K562 (cell line): ENCODE results near the gene GPX7. TPM values are rescaled to one million over a fixed set of nuclear protein-coding genes. Genes with fewer than 3 reads are reported as not detected.

Experiments used
- DDX20 ChIP-seq: fragments of 450-650 bp; IDR thresholded peaks from 2 replicates; pipeline ENCODE4 v1.6.1; 2016; ENCODE audit warnings: missing genetic modification characterization, low read depth, mild to moderate bottlenecking, missing compliant biosample characterization, moderate library complexity
- MYNN ChIP-seq, 2 experiments: sonication (generic); formaldehyde crosslinking in 1 of 2; IDR thresholded peaks; 2 replicates each; pipeline versions ENCODE4 v1.5.0 to v1.6.1; 2016 to 2020; ENCODE audit warnings: antibody characterized with exemption in 1 of 2, missing genetic modification reagents in 1 of 2
- NCOA2 ChIP-seq, 2 experiments: fragments of 450-650 bp; IDR thresholded peaks; 2 replicates each; pipeline ENCODE4 v1.6.1; 2018; ENCODE audit warnings: mild to moderate bottlenecking in 2 of 2, moderate library complexity in 1 of 2; ENCODE audit not compliant: partially characterized antibody in 2 of 2
- PHB ChIP-seq: fragments of 250-450 bp; sonication (Bioruptor Pico); IDR thresholded peaks from 2 replicates; pipeline ENCODE4 v1.5.0; 2021
- POU5F1 ChIP-seq: fragments of 150-350 bp; IDR thresholded peaks from 2 replicates; pipeline ENCODE4 v1.6.1; 2014; ENCODE audit warnings: borderline replicate concordance, low read length, low read depth, mild to moderate bottlenecking; ENCODE audit not compliant: partially characterized antibody
- REST ChIP-seq, 2 experiments: fragments of 450-650 bp; formaldehyde crosslinking in 1 of 2; IDR thresholded peaks; 2 replicates each; pipeline versions ENCODE4 v1.4.0 to v1.6.1; 2014 to 2020; ENCODE audit warnings: mild to moderate bottlenecking in 2 of 2, borderline replicate concordance in 1 of 2, low read depth in 1 of 2
- SMARCE1 ChIP-seq: fragments of 450-650 bp; IDR thresholded peaks from 2 replicates; pipeline ENCODE4 v1.7.1; 2016; ENCODE audit warnings: mild to moderate bottlenecking
- TAF1 ChIP-seq: IDR thresholded peaks from 2 replicates; pipeline ENCODE4 v1.6.1; 2011; ENCODE audit warnings: mild to moderate bottlenecking, low read length, moderate library complexity; ENCODE audit not compliant: insufficient read depth, control insufficient read depth, severe bottlenecking; ENCODE audit errors: extremely low read depth
- TAF7 ChIP-seq: fragments of 450-650 bp; IDR thresholded peaks from 2 replicates; pipeline ENCODE4 v1.6.1; 2016; ENCODE audit warnings: missing genetic modification characterization, missing compliant biosample characterization
- polyA plus RNA-seq, 8 experiments: library from polyadenylated mRNA; depleted of rRNA in 4 of 8; stranded (reverse) in 5 of 8; unstranded in 3 of 8; fragments of >200 nt; fragmentation: Nextera tagmentation in 2 of 8; fragmentation: Illumina TruSeq in 1 of 8; extraction: Ambion mirVana in 2 of 8; extraction: Trizol in 1 of 8; gene quantifications; 2 replicates each; pipeline versions ENCODE4 v1.2.1 to v1.2.3, GENCODE V29; 2011 to 2014; ENCODE audit warnings: inconsistent platforms in 1 of 8, missing spikeins in 1 of 8
- total RNA-seq, 7 experiments: library from RNA; depleted of rRNA in 6 of 7; stranded (reverse); fragments of >200 nt in 6 of 7; fragmentation: Illumina TruSeq in 2 of 7; extraction: Trizol in 2 of 7; gene quantifications; 2 replicates each; pipeline versions ENCODE4 v1.2.1 to v1.2.3, GENCODE V29; 2011 to 2021; ENCODE audit warnings: low replicate concordance in 1 of 7
- TF ChIP-seq, protein P1 (sequence below): sonication (generic); formaldehyde crosslinking; IDR thresholded peaks from 2 replicates; pipeline ENCODE4 v1.8.1; 2023; ENCODE audit warnings: missing genetic modification reagents, mild to moderate bottlenecking, borderline replicate concordance

Gene GPX7
- total and polyA plus RNA-seq, 9 of the 15 experiments (the other 6 are each of a cell fraction or from before 2014, with no cell fraction given): 0.08 TPM; not detected in 8

- peak; percentile 36; the same call in 1 of the 2 replicates for TF ChIP-seq REST (IDR thresholded peaks at IDR 0.05; ENCODE audit: borderline replicate concordance)
- TF ChIP-seq REST (CRISPR knock-in tag; IDR thresholded peaks at IDR 0.05; ENCODE audit: low read depth): peak; percentile 70; the same call in 1 of the 2 replicates
- no peak for TF ChIP-seq TAF1
- TF ChIP-seq, protein P1, sequence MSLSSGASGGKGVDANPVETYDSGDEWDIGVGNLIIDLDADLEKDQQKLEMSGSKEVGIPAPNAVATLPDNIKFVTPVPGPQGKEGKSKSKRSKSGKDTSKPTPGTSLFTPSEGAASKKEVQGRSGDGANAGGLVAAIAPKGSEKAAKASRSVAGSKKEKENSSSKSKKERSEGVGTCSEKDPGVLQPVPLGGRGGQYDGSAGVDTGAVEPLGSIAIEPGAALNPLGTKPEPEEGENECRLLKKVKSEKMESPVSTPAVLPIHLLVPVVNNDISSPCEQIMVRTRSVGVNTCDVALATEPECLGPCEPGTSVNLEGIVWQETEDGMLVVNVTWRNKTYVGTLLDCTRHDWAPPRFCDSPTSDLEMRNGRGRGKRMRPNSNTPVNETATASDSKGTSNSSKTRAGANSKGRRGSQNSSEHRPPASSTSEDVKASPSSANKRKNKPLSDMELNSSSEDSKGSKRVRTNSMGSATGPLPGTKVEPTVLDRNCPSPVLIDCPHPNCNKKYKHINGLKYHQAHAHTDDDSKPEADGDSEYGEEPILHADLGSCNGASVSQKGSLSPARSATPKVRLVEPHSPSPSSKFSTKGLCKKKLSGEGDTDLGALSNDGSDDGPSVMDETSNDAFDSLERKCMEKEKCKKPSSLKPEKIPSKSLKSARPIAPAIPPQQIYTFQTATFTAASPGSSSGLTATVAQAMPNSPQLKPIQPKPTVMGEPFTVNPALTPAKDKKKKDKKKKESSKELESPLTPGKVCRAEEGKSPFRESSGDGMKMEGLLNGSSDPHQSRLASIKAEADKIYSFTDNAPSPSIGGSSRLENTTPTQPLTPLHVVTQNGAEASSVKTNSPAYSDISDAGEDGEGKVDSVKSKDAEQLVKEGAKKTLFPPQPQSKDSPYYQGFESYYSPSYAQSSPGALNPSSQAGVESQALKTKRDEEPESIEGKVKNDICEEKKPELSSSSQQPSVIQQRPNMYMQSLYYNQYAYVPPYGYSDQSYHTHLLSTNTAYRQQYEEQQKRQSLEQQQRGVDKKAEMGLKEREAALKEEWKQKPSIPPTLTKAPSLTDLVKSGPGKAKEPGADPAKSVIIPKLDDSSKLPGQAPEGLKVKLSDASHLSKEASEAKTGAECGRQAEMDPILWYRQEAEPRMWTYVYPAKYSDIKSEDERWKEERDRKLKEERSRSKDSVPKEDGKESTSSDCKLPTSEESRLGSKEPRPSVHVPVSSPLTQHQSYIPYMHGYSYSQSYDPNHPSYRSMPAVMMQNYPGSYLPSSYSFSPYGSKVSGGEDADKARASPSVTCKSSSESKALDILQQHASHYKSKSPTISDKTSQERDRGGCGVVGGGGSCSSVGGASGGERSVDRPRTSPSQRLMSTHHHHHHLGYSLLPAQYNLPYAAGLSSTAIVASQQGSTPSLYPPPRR: no peak
- no peak for TF ChIP-seq DDX20 (tag)
- no peak for TF ChIP-seq SMARCE1
- no peak for TF ChIP-seq NCOA2 (IDR thresholded peaks at IDR 0.05; ENCODE audit: partially characterized antibody in 2 of 2)
- TF ChIP-seq TAF7 (tag): no peak
- TF ChIP-seq POU5F1: no peak
- TF ChIP-seq PHB (CRISPR knock-in tag): 0 out of 2 replicates have a peak, but pooled peaks have one; percentile 39
- no peak for TF ChIP-seq MYNN (IDR thresholded peaks at IDR 0.05)
- TF ChIP-seq MYNN (CRISPR knock-in tag; IDR thresholded peaks at IDR 0.05): no peak
Measured at GRCh38 chr1:52553362-52554266, 48.6 kb upstream of the GPX7 start (continued).
